A549 (cell line): ENCODE measurements around the gene NEGR1.

Source experiments
- CEBPB ChIP-seq, 2 experiments: fragments of >200 bp in 1 of 2; sonication (Bioruptor Twin) in 1 of 2; formaldehyde crosslinking in 1 of 2; IDR thresholded peaks; 2 replicates each; pipeline ENCODE4 v1.6.1; 2012 to 2016
- CHD2 ChIP-seq: fragments of 150-350 bp; IDR thresholded peaks from 2 replicates; pipeline ENCODE4 v1.6.1; 2014; ENCODE audit warnings: low read length; ENCODE audit not compliant: partially characterized antibody
- EP300 ChIP-seq, 2 experiments: fragments of >200 bp; sonication (Bioruptor Twin); formaldehyde crosslinking; IDR thresholded peaks; 2 replicates in 1 of 2; 3 replicates in 1 of 2; pipeline ENCODE4 v1.6.1; 2016 to 2017
- FOXS1 ChIP-seq: fragments of 250-450 bp; sonication (Bioruptor Pico); IDR thresholded peaks from 2 replicates; pipeline ENCODE4 v1.5.0; 2020; ENCODE audit warnings: mild to moderate bottlenecking, moderate library complexity
- HMGXB4 ChIP-seq: fragments of 250-450 bp; sonication (Bioruptor Pico); IDR thresholded peaks from 2 replicates; pipeline ENCODE4 v1.5.0; 2021; ENCODE audit warnings: mild to moderate bottlenecking, moderate library complexity, borderline replicate concordance
- MAZ ChIP-seq: fragments of 150-350 bp; IDR thresholded peaks from 2 replicates; pipeline ENCODE4 v1.6.1; 2014; ENCODE audit warnings: antibody characterized with exemption, low read depth, low read length, borderline replicate concordance
- NR3C1 ChIP-seq: fragments of >200 bp; sonication (Bioruptor Twin); formaldehyde crosslinking; IDR thresholded peaks from 3 replicates; pipeline ENCODE4 v1.6.1; 2017
- POLR2A ChIP-seq: IDR thresholded peaks from 2 replicates; pipeline ENCODE4 v1.6.1; 2012; ENCODE audit warnings: mild to moderate bottlenecking, low read length
- POLR2AphosphoS2 ChIP-seq: conservative IDR thresholded peaks from 2 replicates; pipeline ENCODE4 v1.6.1; 2012; ENCODE audit warnings: low read length, improper control_type of control experiment, inconsistent platforms
- REST ChIP-seq: fragments of 200-600 bp; sonication (generic); IDR thresholded peaks from 2 replicates; pipeline ENCODE4 v1.6.1; 2016; ENCODE audit warnings: antibody characterized with exemption, mild to moderate bottlenecking, moderate library complexity
- TFCP2L1 ChIP-seq: fragments of 250-450 bp; sonication (Bioruptor Pico); IDR thresholded peaks from 2 replicates; pipeline ENCODE4 v1.5.0; 2021; ENCODE audit warnings: mild to moderate bottlenecking
- TF ChIP-seq, protein P1 (sequence below): fragments of >200 bp; sonication (Bioruptor Twin); formaldehyde crosslinking; IDR thresholded peaks from 3 replicates; pipeline ENCODE4 v1.5.1; 2016
- TF ChIP-seq, protein P2 (sequence below): IDR thresholded peaks from 2 replicates; pipeline ENCODE4 v1.6.1; 2012

DNA sequence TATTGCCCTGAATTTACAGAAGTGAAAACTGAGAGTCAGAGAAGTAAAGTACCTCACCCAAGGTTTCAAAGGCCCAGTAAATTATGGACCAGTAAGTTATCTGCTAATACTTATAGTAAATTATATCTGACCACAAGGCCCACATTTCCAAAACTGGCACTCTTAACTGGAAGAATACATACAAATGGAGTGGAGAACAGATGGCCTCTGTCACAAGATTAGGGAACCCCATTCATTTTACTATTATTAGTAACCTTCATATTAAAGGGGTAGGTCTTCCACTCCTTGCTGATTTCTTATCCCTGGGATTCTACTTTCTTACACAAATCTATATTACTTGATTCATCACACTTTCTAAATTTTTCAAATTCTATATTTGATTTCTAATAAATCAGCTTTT is 588.8 kb downstream of the NEGR1 start:
- TF ChIP-seq NR3C1 (no peak), EP300 (IDR thresholded peaks at IDR 0.05) (no peak), CEBPB (IDR thresholded peaks at IDR 0.05) (no peak), FOXS1 (CRISPR knock-in tag) (no peak), REST (no peak), HMGXB4 (CRISPR knock-in tag) (no peak), MAZ (no peak), TFCP2L1 (CRISPR knock-in tag) (no peak), POLR2AphosphoS2 (no peak), CHD2 (no peak), POLR2A (no peak)
- TF ChIP-seq, protein P1, sequence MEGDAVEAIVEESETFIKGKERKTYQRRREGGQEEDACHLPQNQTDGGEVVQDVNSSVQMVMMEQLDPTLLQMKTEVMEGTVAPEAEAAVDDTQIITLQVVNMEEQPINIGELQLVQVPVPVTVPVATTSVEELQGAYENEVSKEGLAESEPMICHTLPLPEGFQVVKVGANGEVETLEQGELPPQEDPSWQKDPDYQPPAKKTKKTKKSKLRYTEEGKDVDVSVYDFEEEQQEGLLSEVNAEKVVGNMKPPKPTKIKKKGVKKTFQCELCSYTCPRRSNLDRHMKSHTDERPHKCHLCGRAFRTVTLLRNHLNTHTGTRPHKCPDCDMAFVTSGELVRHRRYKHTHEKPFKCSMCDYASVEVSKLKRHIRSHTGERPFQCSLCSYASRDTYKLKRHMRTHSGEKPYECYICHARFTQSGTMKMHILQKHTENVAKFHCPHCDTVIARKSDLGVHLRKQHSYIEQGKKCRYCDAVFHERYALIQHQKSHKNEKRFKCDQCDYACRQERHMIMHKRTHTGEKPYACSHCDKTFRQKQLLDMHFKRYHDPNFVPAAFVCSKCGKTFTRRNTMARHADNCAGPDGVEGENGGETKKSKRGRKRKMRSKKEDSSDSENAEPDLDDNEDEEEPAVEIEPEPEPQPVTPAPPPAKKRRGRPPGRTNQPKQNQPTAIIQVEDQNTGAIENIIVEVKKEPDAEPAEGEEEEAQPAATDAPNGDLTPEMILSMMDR, result no peak
- TF ChIP-seq, protein P2, sequence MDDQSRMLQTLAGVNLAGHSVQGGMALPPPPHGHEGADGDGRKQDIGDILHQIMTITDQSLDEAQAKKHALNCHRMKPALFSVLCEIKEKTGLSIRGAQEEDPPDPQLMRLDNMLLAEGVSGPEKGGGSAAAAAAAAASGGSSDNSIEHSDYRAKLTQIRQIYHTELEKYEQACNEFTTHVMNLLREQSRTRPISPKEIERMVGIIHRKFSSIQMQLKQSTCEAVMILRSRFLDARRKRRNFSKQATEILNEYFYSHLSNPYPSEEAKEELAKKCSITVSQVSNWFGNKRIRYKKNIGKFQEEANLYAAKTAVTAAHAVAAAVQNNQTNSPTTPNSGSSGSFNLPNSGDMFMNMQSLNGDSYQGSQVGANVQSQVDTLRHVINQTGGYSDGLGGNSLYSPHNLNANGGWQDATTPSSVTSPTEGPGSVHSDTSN, result no peak
